ENCODE measurements around the gene SHB.

- TF ChIP-seq POLR2A (IDR thresholded peaks at IDR 0.05) (no peak), CTCF (IDR thresholded peaks at IDR 0.05) (no peak)
These were observed 1.8 kb downstream of the SHB start for GRCh38 chr9:38066914-38067858.
